ENCODE measurements around the gene XPC. TPM values are rescaled to one million over a fixed set of nuclear protein-coding genes. Genes with fewer than 3 reads are reported as not detected.

XPC gene
- total RNA-seq, 2 donors from 2014 or later, result 41.1 to 53.2 TPM

- Histone ChIP-seq H3K27me3 (replicated peaks; ENCODE audit: insufficient read depth) (no peaks in the 10 kb centered on the region), H3K4me3 (no peak overlapping the region), H3K4me1 (replicated peaks) (no peaks in the 10 kb centered on the region), H3K36me3 (peaks cover 29 to 42% of the 10 kb centered on the region in 2 donors), H3K9me3 (no peaks in the 10 kb centered on the region), H3K27ac (no peak overlapping the region)
- intact Hi-C loops (cut with DNase I), result no loop called here
- DNase-seq (ENCODE audit: low spot score), result no peak
- TF ChIP-seq POLR2A (IDR thresholded peaks at IDR 0.05) (no peak), CTCF (IDR thresholded peaks at IDR 0.05) (no peak), POLR2AphosphoS5 (IDR thresholded peaks at IDR 0.05) (no peak)
- 89% methylated on average over 9 of the region's 10 CpGs for WGBS
These were observed 45.1 kb downstream of the XPC start for GRCh38 chr3:14133188-14133800.

DNA sequence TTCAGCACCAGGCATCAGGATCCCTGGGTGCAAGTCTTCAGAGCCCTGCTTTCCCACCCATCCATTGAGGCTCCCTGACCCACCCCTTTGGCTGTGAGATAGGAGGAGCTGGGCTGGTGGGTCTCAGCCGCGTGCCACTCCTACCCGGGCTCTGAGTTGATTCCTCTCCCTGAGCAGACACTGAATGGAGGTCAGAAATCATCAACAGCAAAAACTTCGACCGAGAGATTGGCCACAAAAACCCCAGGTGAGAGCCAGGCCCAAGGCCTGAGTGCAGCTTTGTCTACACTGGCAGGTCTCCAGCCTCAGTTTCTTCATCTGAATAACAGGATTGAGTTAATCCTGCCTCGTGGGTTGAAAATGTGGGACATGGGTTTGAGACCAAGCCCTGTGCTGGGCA lies 45.7 kb downstream of the XPC start:
- WGBS, result 94% methylated on average over 6 of the region's 6 CpGs
- no peak overlapping the region for H3K27ac ChIP-seq
- intact Hi-C loops (cut with DNase I), result no loop called here
- H3K4me1 ChIP-seq (replicated peaks), result no peaks in the 10 kb centered on the region
- no peaks in the 10 kb centered on the region for H3K27me3 ChIP-seq (replicated peaks; ENCODE audit: insufficient read depth)
- TF ChIP-seq CTCF (IDR thresholded peaks at IDR 0.05) (no peak), POLR2A (IDR thresholded peaks at IDR 0.05) (no peak), POLR2AphosphoS5 (IDR thresholded peaks at IDR 0.05) (no peak)
- DNase-seq (ENCODE audit: low spot score), result no peak
- no peak overlapping the region for H3K4me3 ChIP-seq
- H3K36me3 ChIP-seq, result peaks cover 29 to 42% of the 10 kb centered on the region in 2 donors
- no peaks in the 10 kb centered on the region for H3K9me3 ChIP-seq

GRCh38 chr3:14132120-14132519 lies 46.3 kb downstream of the XPC start:
- Histone ChIP-seq H3K4me1 (replicated peaks) (no peaks in the 10 kb centered on the region), H3K4me3 (no peak overlapping the region), H3K9me3 (no peaks in the 10 kb centered on the region), H3K36me3 (peaks cover 24 to 42% of the 10 kb centered on the region in 2 donors), H3K27ac (no peak overlapping the region), H3K27me3 (replicated peaks; ENCODE audit: insufficient read depth) (no peaks in the 10 kb centered on the region)
- DNase-seq (ENCODE audit: low spot score), result no peak
- TF ChIP-seq POLR2A (IDR thresholded peaks at IDR 0.05) (no peak), CTCF (IDR thresholded peaks at IDR 0.05) (no peak), POLR2AphosphoS5 (IDR thresholded peaks at IDR 0.05) (no peak)
- 96% methylated on average over 8 of the region's 8 CpGs for WGBS
- intact Hi-C loops (cut with DNase I), result no loop called here

DNA sequence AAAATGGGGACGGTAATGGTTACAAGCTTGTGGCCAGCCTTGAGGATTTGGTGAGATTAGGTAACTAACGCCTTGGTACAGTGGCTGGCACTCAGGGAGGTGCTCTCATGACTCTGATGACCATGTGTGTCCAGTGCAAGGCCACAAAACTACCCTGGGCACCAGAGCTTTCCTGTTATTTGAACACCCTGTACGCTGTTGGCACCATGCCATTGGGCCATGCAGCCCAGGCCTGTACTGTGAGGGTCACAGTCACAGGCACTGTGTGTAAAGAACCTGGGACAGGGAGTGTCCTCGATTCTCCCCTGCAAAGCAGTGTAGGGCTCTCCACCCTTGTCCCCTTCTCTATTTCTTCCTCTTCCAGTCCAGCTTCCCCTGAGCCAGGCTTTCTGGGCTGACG lies 47.3 kb downstream of the XPC start:
- intact Hi-C loops (cut with DNase I), result no loop called here
- no peak for DNase-seq (ENCODE audit: low spot score)
- peaks cover 8% of the 10 kb centered on the region for H3K4me1 ChIP-seq (replicated peaks)

More for the DNA sequence above, 47.3 kb downstream of the XPC start:
- TF ChIP-seq POLR2A (IDR thresholded peaks at IDR 0.05), result no peak
- no peak for TF ChIP-seq POLR2AphosphoS5 (IDR thresholded peaks at IDR 0.05)
- no peak for TF ChIP-seq CTCF (IDR thresholded peaks at IDR 0.05)
- no peak overlapping the region for H3K4me3 ChIP-seq
- H3K27me3 ChIP-seq (replicated peaks; ENCODE audit: insufficient read depth), result no peaks in the 10 kb centered on the region
- H3K9me3 ChIP-seq, result no peaks in the 10 kb centered on the region
- 74% methylated on average over 5 of the region's 5 CpGs for WGBS
- no peak overlapping the region for H3K27ac ChIP-seq
- peaks cover 24 to 42% of the 10 kb centered on the region in 2 donors for H3K36me3 ChIP-seq
